ENCODE results near the gene PARD3B. TPM values are rescaled to one million over a fixed set of nuclear protein-coding genes. Genes with fewer than 3 reads are reported as not detected.

Gene PARD3B
- total and polyA plus RNA-seq, 2 of the 13 experiments (the other 11 are each of a cell fraction or from before 2014, with no cell fraction given), result 0.71 to 2.3 TPM

GRCh38 chr2:205270689-205271088, 725.4 kb downstream of the PARD3B start (continued):
- no peak for TF ChIP-seq SOX6 (IDR thresholded peaks at IDR 0.05)
- TF ChIP-seq SOX6 (CRISPR knock-in tag; IDR thresholded peaks at IDR 0.05), result peak; percentile 26; the same call in 1 of the 2 replicates
- TF ChIP-seq KIAA2018 (CRISPR knock-in tag; IDR thresholded peaks at IDR 0.05; ENCODE audit: borderline replicate concordance), result no peak
- peak; percentile 21; the same call in 1 of the 2 replicates for TF ChIP-seq MAX (IDR thresholded peaks at IDR 0.05)
- no peak for TF ChIP-seq NCOA5 (CRISPR knock-in tag; IDR thresholded peaks at IDR 0.05)
- no peak for TF ChIP-seq CREB3 (CRISPR knock-in tag; IDR thresholded peaks at IDR 0.05)
- TF ChIP-seq ZNF446 (CRISPR knock-in tag; IDR thresholded peaks at IDR 0.05), result no peak
- no peak for TF ChIP-seq CBX2 (IDR thresholded peaks at IDR 0.05; ENCODE audit: low read depth, low read length)
- no peak for TF ChIP-seq CBX2 (CRISPR knock-in tag; IDR thresholded peaks at IDR 0.05; ENCODE audit: low read depth)
- no peak for TF ChIP-seq TRIM22 (IDR thresholded peaks at IDR 0.05)
- TF ChIP-seq SIN3B (IDR thresholded peaks at IDR 0.05; ENCODE audit: low read length), result no peak
- TF ChIP-seq NCOR1 (IDR thresholded peaks at IDR 0.05; ENCODE audit: borderline replicate concordance, low read length), result no peak
- no peak for TF ChIP-seq HMGXB4 (CRISPR knock-in tag; IDR thresholded peaks at IDR 0.05; ENCODE audit: borderline replicate concordance in 1 of 2, low read depth in 1 of 2)
- TF ChIP-seq ZNF597 (CRISPR knock-in tag; IDR thresholded peaks at IDR 0.05), result no peak
- TF ChIP-seq IRF1 (CRISPR knock-in tag; IDR thresholded peaks at IDR 0.05; ENCODE audit: low read depth), result no peak

Data from HepG2 (cell line).